HepG2 (cell line): ENCODE data around the gene CCDC167. TPM values are rescaled to one million over a fixed set of nuclear protein-coding genes. Genes with fewer than 3 reads are reported as not detected.

Experiments used
- ATAC-seq: fragments of 200-7000 bp; cut with Tn5 transposase; 3 replicates; pipeline ENCODE4 v1.9.1; 2020; ENCODE audit warnings: mild to moderate bottlenecking, moderate library complexity
- BruUV-seq: library from RNA; stranded (reverse); fragments of 400-500 nt; replicated peaks from 2 replicates; lab custom pipeline; 2021; lab: Mats Ljungman, UMichigan
- CTCF ChIA-PET: fragments of 300-600 bp; formaldehyde crosslinking; extraction: SDS; loops from one replicate; lab custom pipeline; 2021; ENCODE audit warnings: low total read pairs, inconsistent platforms, low intra/inter-chr PET ratio; lab: Yijun Ruan, JAX
- POLR2A ChIA-PET: fragments of 350-600 bp; sonication (Branson Sonifier 250); formaldehyde crosslinking; loops from one replicate; lab custom pipeline; 2020; ENCODE audit warnings: antibody characterized with exemption, inconsistent platforms; lab: Yijun Ruan, JAX
- DNase-seq: peaks from one replicate; pipeline ENCODE4 v3.0.0-alpha.2; 2015; ENCODE audit warnings: low spot score
- FAIRE-seq: peaks from 3 replicates; lab custom pipeline; 2011; peaks lifted over from hg19 to GRCh38; lab: Jason Lieb, UNC
- H2AFZ ChIP-seq: one replicate; pipeline ENCODE4 v1.6.1; 2011; ENCODE audit warnings: low read length, inconsistent platforms
- H3K27ac ChIP-seq: fragments of 300-600 bp; 3 replicates; pipeline ENCODE4 v1.8.0; 2011; ENCODE audit warnings: mixed run types, mild to moderate bottlenecking, mixed read lengths, low read length, inconsistent platforms; ENCODE audit not compliant: insufficient read depth; ENCODE audit errors: extremely low read length
- H3K27me3 ChIP-seq, 2 experiments: fragments of 200-600 bp in 1 of 2; 2 replicates in 1 of 2; 3 replicates in 1 of 2; pipeline versions ENCODE4 v1.6.0 to v1.8.0; 2011; ENCODE audit warnings: low read length in 2 of 2, mild to moderate bottlenecking in 2 of 2, moderate library complexity in 2 of 2, inconsistent platforms in 1 of 2; ENCODE audit not compliant: insufficient read depth in 2 of 2, control insufficient read depth in 1 of 2
- H3K36me3 ChIP-seq, 2 experiments: fragments of 200-600 bp in 1 of 2; replicated peaks in 1 of 2; 2 replicates in 1 of 2; 3 replicates in 1 of 2; pipeline versions ENCODE4 v1.5.1 to v1.8.0; 2011; ENCODE audit warnings: low read length in 2 of 2, inconsistent platforms in 1 of 2; ENCODE audit not compliant: insufficient read depth in 2 of 2, control insufficient read depth in 1 of 2
- H3K4me1 ChIP-seq: 2 replicates; pipeline ENCODE4 v1.5.1; 2012; ENCODE audit warnings: low read length, inconsistent platforms; ENCODE audit not compliant: insufficient read depth
- H3K4me2 ChIP-seq: 2 replicates; pipeline ENCODE4 v1.6.0; 2011; ENCODE audit warnings: low read depth, low read length, inconsistent platforms
- H3K4me3 ChIP-seq, 3 experiments: fragments of 200-600 bp in 1 of 3; sonication (generic), shearing (Covaris generic) in 1 of 3; replicated peaks in 1 of 3; 2 replicates each; pipeline ENCODE4 v1.5.1; 2011 to 2016; ENCODE audit warnings: low read length in 3 of 3, inconsistent platforms in 2 of 3, low read depth in 2 of 3, mild to moderate bottlenecking in 2 of 3, control low read depth in 1 of 3, mixed read lengths in 1 of 3; ENCODE audit not compliant: insufficient read depth in 1 of 3
- H3K79me2 ChIP-seq: one replicate; pipeline ENCODE4 v1.6.1; 2011; ENCODE audit warnings: low read length, inconsistent platforms; ENCODE audit not compliant: insufficient read depth
- H3K9ac ChIP-seq: 2 replicates; pipeline ENCODE4 v1.6.0; 2011; ENCODE audit warnings: mild to moderate bottlenecking, low read depth, low read length, inconsistent platforms; ENCODE audit not compliant: insufficient read depth
- H3K9me3 ChIP-seq: 2 replicates; pipeline ENCODE4 v1.5.1; 2012; ENCODE audit warnings: mild to moderate bottlenecking, low read length
- H4K20me1 ChIP-seq: 2 replicates; pipeline ENCODE4 v1.6.0; 2011; ENCODE audit warnings: inconsistent platforms, mild to moderate bottlenecking, low read length, moderate library complexity; ENCODE audit not compliant: insufficient read depth
- KMT2B ChIP-seq: IDR thresholded peaks from 2 replicates; pipeline ENCODE4 v1.6.1; 2016; ENCODE audit warnings: missing genetic modification reagents, missing compliant biosample characterization
- WGBS: methylation state at CpG from one replicate; pipeline ENCODE4 v1.1.6; 2017; ENCODE audit warnings: low lambda C conversion rate; 5-methylcytosine and 5-hydroxymethylcytosine counted together
- in situ Hi-C: cut with HindIII; loops from 2 replicates; pipeline ENCODE4 v1.10.0; 2017; ENCODE audit warnings: low pct_unique_long_range_greater_than_20kb; ENCODE audit not compliant: extremely low pct_ligation_motif_present
- intact Hi-C: fragments of 100-400 bp; cut with micrococcal nuclease; formaldehyde crosslinking; loops from one replicate; pipeline ENCODE4 v1.10.0; 2022; ENCODE audit not compliant: unreplicated experiment
- polyA plus RNA-seq, 8 experiments: library from polyadenylated mRNA; depleted of rRNA in 3 of 8; stranded (reverse) in 7 of 8; unstranded in 1 of 8; fragments of >200 nt; fragmentation: Illumina TruSeq in 4 of 8; extraction: Trizol in 4 of 8; gene quantifications; 2 replicates each; pipeline versions ENCODE4 v1.2.1 to v1.2.3, GENCODE V29; 2011 to 2016; ENCODE audit warnings: low read depth in 4 of 8, missing spikeins in 1 of 8, mixed read lengths in 1 of 8; ENCODE audit not compliant: insufficient read depth in 1 of 8
- total RNA-seq, 5 experiments: library from RNA; depleted of rRNA; stranded (reverse); fragments of >200 nt; fragmentation: Illumina TruSeq; extraction: Trizol; gene quantifications; 2 replicates each; pipeline ENCODE4 v1.2.3, GENCODE V29; 2016; ENCODE audit warnings: low read depth in 1 of 5
- TF ChIP-seq, protein P1 (sequence below): sonication (generic); formaldehyde crosslinking; IDR thresholded peaks from 2 replicates; pipeline ENCODE4 v1.5.1; 2020; ENCODE audit warnings: mild to moderate bottlenecking, missing genetic modification reagents, moderate library complexity

CCDC167 gene
- total and polyA plus RNA-seq, 2 of the 13 experiments (the other 11 are each of a cell fraction or from before 2014, with no cell fraction given): 48.4 to 66.8 TPM

DNA sequence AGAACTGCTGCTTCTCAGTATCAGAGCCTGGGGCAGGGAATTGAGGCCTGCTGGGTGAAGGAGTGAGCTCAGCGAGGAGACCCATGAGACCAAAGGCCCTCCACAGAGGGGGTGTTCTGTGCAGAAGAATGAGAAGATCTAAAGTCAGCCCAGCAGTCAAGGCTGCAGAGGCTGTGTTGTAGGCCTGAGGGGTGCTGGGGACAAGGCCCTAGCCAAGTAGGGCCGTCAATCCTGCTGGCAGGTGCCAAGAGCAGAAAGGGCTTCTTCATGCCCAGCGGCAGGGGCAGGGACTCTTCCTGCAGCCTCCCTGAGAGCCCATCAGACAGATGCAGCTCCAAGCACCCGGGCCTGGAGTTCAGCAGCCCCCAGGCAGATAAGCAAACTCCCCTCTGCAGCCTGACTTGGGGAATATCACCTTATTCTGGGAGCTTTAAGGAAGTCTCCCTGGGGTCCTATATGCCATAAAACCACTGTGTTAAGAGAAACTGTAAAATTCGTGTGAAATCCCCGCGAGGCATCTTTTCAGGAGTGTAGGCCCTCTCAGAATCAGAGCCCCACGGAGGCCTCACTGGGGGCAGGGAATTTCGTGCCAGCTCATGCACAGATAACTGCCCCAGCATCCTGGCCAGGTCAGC is 9.0 kb downstream of the CCDC167 start:
- Histone ChIP-seq H4K20me1 (no peaks in the 10 kb centered on the region), H3K79me2 (no peaks in the 10 kb centered on the region), H3K4me1 (peaks cover 11% of the 10 kb centered on the region), H3K27me3 (no peaks in the 10 kb centered on the region), H3K4me2 (no peak overlapping the region), H3K4me3 (no peak overlapping the region), H3K27ac (no peak overlapping the region), H2AFZ (no peak overlapping the region), H3K9me3 (no peaks in the 10 kb centered on the region), H3K9ac (no peak overlapping the region), H3K36me3 (0 out of 5 replicates have a peak, but pooled peaks cover 0 to 2% of the 10 kb centered on the region in 2 experiments)
- WGBS: 80% methylated on average over 8 of the region's 9 CpGs
- in situ Hi-C loops: no loop called here
- FAIRE-seq (no peak), ATAC-seq (peak; percentile 3; the same call in 2 of the 3 replicates), DNase-seq (no peak)
- intact Hi-C loops: loop anchor here (5.0 kb wide), 1 partner anchor 563 kb away; no protein-coding TSS in a partner anchor
- ChIA-PET POLR2A (interaction anchor here (0.7 to 1.3 kb wide), 2 partner anchors 10 to 23 kb away, joined by 3 to 5 read pairs; no protein-coding TSS in a partner anchor), CTCF (interaction anchor here (0.7 to 1.5 kb wide), 2 partner anchors 76 to 109 kb away, joined by 3 to 4 read pairs; no protein-coding TSS in a partner anchor)
- BruUV-seq: no TSS peak
- TF ChIP-seq KMT2B (CRISPR knock-in tag): no peak
- TF ChIP-seq, protein P1, sequence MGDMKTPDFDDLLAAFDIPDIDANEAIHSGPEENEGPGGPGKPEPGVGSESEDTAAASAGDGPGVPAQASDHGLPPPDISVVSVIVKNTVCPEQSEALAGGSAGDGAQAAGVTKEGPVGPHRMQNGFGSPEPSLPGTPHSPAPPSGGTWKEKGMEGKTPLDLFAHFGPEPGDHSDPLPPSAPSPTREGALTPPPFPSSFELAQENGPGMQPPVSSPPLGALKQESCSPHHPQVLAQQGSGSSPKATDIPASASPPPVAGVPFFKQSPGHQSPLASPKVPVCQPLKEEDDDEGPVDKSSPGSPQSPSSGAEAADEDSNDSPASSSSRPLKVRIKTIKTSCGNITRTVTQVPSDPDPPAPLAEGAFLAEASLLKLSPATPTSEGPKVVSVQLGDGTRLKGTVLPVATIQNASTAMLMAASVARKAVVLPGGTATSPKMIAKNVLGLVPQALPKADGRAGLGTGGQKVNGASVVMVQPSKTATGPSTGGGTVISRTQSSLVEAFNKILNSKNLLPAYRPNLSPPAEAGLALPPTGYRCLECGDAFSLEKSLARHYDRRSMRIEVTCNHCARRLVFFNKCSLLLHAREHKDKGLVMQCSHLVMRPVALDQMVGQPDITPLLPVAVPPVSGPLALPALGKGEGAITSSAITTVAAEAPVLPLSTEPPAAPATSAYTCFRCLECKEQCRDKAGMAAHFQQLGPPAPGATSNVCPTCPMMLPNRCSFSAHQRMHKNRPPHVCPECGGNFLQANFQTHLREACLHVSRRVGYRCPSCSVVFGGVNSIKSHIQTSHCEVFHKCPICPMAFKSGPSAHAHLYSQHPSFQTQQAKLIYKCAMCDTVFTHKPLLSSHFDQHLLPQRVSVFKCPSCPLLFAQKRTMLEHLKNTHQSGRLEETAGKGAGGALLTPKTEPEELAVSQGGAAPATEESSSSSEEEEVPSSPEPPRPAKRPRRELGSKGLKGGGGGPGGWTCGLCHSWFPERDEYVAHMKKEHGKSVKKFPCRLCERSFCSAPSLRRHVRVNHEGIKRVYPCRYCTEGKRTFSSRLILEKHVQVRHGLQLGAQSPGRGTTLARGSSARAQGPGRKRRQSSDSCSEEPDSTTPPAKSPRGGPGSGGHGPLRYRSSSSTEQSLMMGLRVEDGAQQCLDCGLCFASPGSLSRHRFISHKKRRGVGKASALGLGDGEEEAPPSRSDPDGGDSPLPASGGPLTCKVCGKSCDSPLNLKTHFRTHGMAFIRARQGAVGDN (CRISPR knock-in tag): peak; percentile 2; the same call in 1 of the 2 replicates
